Embryonic facial prominence (tissue), 1 donor: Measurements from ENCODE around the gene TXK.
A peak's percentile ranks its signal among the peaks of the same experiment; 100 is the strongest.
"Not testable (repeated sequence)": the region's sequence is repeated elsewhere in the genome, so short reads cannot be mapped to it uniquely, and the experiment has no call there.

Source experiments
- DNase-seq: peaks from one replicate; pipeline ENCODE4 v3.0.0-alpha.2; 2016; ENCODE audit errors: extremely low spot score

The TXK gene

GRCh38 chr4:48134081-48134480 is at the start of gene TXK:
TSS of gene TXK (minus strand) at chr4:48134250. CDS start at chr4:48134170, 80 bp downstream.
- no peak for DNase-seq

GRCh38 chr4:48180234-48180633 is 46.2 kb upstream of the TXK start:
- DNase-seq, result no peak

GRCh38 chr4:48178931-48179330 is 44.9 kb upstream of the TXK start:
- DNase-seq, result no peak

GRCh38 chr4:48175806-48176205 is 41.8 kb upstream of the TXK start:
- DNase-seq, result no peak

DNA sequence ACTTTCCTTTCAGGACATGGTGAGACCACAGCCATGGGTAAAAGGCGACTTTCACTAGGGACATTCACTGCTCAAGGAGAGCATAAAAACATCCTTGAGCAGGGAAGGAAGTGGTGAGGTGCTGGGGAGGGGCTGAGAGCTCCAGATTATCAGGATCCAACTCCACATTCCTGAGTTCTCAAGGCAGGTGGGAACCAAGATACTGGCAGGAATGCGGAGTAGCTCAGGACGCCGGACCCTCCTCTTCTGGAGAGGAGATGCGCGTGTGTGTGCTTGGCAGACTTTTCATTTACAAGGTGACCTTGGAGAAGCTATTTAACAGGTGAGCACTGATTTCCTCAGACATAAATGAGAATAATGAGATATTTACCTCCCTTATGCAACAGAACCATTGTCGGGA is 41.3 kb upstream of the TXK start:
- DNase-seq, result no peak

GRCh38 chr4:48173056-48173991 is 39.3 kb upstream of the TXK start:
- DNase-seq, result no peak

- DNase-seq, result no peak
Observed at GRCh38 chr4:48172651-48173050, 38.6 kb upstream of the TXK start.

DNA sequence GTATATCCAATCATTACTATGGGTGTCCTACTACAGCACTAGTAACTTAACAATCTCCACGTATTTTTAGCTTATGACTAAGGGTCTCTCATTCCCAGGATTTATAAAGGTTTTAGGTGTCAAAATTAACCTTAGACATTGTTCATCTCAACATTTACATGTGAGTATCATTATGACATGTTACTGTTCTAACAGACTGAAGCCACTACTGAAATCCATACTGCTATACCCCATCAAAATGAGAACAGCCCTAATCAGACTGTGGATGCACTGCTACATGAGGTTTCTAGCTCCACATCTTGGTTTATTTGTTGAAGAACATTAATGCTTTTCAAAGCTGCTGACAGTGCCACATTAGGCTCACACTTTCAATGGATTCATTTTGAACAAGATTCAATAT is 35.6 kb upstream of the TXK start:
- DNase-seq, result no peak

DNA sequence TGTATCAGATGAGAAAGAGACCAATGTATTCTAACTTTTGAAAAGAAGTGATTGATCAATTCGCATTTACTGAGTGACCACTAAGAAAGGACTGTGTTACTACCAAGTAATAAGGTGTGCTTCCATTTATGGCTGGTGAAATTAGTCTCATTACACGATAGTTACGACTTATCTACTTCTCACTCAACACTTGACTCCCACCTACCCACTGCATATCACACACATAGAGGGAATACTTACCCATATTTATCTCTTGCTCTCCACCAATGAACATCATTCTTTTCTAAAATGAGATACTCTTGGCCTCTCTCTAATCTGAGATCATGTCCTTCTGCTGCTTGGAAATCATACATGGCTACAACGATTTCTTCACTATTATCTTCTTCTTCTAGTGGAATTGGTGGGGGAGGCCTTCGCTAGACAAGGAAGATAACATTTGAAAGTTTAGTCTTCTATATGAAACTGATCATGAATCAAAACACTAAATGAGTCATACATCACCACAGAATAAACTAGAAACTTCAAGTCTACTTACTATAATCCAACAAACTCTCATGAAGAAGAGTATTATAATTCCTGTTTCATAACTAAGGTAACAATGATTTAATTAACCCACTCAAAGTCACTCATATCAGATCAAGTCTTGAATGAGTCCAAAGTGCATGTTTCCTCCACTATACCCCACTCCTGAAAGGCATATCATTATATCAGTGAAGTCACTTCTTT is 33.7 kb upstream of the TXK start:
- DNase-seq, result no peak

DNA sequence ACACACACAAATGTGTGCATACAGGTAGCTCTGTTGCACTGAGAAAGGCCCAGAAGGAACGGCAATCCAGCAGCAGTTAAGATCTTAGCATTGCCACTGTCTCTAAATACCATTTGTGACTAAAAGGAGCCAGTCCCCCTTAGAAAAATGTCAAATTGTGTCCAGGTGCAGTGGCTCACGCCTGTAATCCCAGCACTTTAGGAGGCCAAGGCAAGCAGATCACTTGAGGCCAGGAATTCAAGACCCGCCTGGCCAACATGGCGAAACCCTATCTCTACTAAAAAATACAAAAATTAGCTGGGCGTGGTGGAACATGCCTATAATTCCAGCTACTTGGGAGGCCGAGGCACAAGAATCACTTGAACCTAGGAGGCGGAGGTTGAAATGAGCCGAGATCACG is 30.5 kb upstream of the TXK start:
- DNase-seq, result not testable (repeated sequence)

- DNase-seq, result no peak
Observed at GRCh38 chr4:48163746-48164145, 29.7 kb upstream of the TXK start.

DNA sequence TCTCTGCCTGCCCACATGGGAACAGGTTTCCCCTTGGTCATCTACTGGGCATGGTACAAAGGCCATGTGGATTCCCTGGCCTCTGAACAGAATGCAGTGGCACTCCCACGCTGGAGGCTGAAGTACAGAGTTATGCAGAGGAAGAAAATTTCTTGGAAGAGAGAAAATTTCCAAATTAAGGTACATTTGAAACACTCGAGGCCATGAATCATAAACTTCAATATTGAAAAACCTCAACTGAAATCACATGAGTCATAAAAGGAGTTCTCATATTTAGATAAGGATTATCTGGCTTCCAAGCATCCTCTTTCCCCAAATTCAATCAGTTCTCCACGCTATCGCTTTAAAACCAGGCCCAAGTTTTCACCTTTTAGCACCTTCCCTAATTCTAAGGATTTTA is 28.1 kb upstream of the TXK start:
- DNase-seq, result no peak

- DNase-seq, result no peak
Observed at GRCh38 chr4:48157271-48157670, 23.2 kb upstream of the TXK start.

DNA sequence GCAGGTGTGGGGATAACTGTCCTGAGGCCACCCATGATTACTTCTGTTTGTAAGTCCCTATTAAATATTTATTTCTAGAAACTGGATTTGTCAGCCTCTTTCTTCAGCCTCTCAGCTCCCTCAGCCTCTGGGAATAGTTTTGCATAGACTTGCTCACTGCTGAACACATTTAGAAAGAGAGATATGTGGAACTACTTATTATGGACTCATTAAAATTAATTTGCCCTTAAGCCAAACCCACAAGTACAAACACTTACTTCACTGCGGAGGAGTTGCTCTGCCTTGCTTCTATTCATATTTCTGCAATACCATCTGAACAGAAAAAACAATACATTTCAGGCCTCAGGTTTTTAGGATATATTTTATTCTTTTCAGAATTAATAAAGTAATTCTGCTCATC is 22.4 kb upstream of the TXK start:
- no peak for DNase-seq

- DNase-seq, result no peak
Observed at GRCh38 chr4:48153791-48154550, 19.9 kb upstream of the TXK start.

DNA sequence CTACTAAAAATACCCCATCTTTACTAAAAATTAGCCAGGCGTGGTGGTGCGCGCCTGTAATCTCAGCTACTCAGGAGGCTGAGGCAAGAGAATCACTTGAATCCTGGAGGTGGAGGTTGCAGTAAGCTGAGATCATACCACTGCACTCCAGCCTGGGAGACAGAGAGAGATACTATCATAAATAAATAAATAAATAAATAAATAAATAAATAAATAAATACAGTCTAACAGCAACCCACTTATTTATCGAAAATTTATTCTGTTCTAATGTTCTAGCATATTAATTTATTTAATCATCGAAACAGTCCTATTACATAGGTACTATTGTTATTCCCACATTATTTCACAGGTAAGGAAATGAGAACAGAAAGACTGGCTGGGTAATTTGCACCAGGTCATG is 18.2 kb upstream of the TXK start:
- no peak for DNase-seq

- no peak for DNase-seq
Observed at GRCh38 chr4:48149827-48150370, 15.8 kb upstream of the TXK start.

- no peak for DNase-seq
Observed at GRCh38 chr4:48147621-48148020, 13.6 kb upstream of the TXK start.

DNA sequence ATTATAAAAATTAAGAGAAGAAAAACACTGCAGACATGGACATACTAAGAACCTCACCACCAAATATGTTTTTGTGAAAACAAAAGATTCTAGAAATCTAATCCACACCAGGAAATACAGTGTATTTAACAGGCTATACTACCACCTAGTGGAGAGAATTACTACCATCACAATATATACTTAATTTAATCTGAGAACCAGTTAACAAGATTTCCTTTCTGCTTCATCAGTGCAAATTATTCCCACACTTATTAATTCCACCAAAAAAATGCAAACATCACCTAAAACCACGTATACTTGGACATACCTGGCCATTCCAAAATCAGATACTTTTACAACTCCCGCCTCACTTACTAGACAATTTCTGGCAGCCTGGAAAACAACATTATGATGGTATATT is 7.0 kb upstream of the TXK start:
- peak; percentile 30 for DNase-seq

DNA sequence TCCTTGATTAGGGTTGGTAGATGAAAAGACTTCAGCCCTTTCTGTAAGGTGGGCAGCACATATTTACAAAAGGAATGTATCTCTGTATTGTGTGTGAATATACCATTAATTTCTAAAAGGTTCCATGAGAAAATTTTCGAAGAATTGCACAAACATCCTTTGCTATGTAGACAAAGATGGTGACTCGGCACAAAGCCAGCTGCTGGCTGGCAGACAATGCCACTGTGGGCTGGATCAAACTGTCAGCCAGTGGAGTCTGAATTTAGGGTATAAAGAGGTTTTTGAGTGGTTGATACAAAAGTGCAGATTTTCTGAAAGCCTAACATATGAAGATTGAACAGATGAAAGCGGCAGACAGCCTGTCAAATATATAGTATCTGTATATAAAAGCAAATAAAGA is 5.6 kb upstream of the TXK start:
- no peak for DNase-seq

GRCh38 chr4:48138936-48139335 is 4.9 kb upstream of the TXK start:
- no peak for DNase-seq

DNA sequence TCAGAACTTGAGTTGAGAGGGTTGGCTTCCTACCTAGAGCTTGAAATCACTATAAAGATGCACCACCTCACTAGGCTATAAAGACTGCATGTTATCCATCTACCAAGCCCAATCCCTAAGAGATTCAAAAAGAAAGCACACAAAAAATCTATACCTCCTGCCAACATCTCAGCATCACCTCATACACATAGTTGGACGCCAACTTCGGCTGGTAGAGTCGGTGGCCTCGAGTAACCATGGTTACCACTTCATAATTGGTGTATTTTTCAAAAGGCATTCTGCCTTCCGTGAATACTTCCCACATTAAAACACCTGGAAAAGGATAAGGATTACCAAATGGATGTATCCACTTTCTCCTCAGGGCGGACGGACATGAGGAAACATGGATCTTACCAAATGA is 4.5 kb upstream of the TXK start:
- DNase-seq, result no peak
